Skeletal muscle tissue (tissue), 4 donors: ENCODE data around the gene TMCC2. TPM values are rescaled to one million over a fixed set of nuclear protein-coding genes. Genes with fewer than 3 reads are reported as not detected.
A peak's percentile ranks its signal among the peaks of the same experiment; 100 is the strongest.

Source experiments
- H3K27ac ChIP-seq: one replicate; pipeline ENCODE4 v1.7.0; 2013; ENCODE audit warnings: mild to moderate bottlenecking, low read depth, low read length, inconsistent platforms
- H3K27me3 ChIP-seq, 3 donors: one replicate each; pipeline ENCODE4 v1.7.0; 2013; ENCODE audit warnings: low read length in 3 of 3; ENCODE audit not compliant: control insufficient read depth in 3 of 3, insufficient read depth in 3 of 3
- H3K36me3 ChIP-seq, 3 donors: one replicate each; pipeline ENCODE4 v1.7.0; 2013; ENCODE audit warnings: low read length in 3 of 3; ENCODE audit not compliant: control insufficient read depth in 3 of 3, insufficient read depth in 3 of 3
- H3K4me1 ChIP-seq, 3 donors: one replicate each; pipeline ENCODE4 v1.7.0; 2013; ENCODE audit warnings: low read length in 3 of 3, mild to moderate bottlenecking in 3 of 3; ENCODE audit not compliant: control insufficient read depth in 3 of 3, insufficient read depth in 3 of 3
- H3K4me3 ChIP-seq, 3 donors: one replicate each; pipeline ENCODE4 v1.7.0; 2013; ENCODE audit warnings: low read length in 3 of 3
- H3K9ac ChIP-seq, 3 donors: one replicate each; pipeline ENCODE4 v1.7.0; 2013; ENCODE audit warnings: low read length in 3 of 3, mild to moderate bottlenecking in 3 of 3, moderate library complexity in 2 of 3, low read depth in 1 of 3
- H3K9me3 ChIP-seq, 3 donors: one replicate each; pipeline ENCODE4 v1.7.0; 2013; ENCODE audit warnings: low read length in 3 of 3; ENCODE audit not compliant: control insufficient read depth in 3 of 3
- total RNA-seq: library from RNA; depleted of rRNA; stranded (reverse); fragments of >200 nt; gene quantifications from one replicate; pipeline ENCODE4 v1.2.3, GENCODE V29; 2014
- donor health status: Osteomylitis.

TMCC2 gene
- total RNA-seq, 1 donor from 2014 or later: 15.1 TPM

DNA sequence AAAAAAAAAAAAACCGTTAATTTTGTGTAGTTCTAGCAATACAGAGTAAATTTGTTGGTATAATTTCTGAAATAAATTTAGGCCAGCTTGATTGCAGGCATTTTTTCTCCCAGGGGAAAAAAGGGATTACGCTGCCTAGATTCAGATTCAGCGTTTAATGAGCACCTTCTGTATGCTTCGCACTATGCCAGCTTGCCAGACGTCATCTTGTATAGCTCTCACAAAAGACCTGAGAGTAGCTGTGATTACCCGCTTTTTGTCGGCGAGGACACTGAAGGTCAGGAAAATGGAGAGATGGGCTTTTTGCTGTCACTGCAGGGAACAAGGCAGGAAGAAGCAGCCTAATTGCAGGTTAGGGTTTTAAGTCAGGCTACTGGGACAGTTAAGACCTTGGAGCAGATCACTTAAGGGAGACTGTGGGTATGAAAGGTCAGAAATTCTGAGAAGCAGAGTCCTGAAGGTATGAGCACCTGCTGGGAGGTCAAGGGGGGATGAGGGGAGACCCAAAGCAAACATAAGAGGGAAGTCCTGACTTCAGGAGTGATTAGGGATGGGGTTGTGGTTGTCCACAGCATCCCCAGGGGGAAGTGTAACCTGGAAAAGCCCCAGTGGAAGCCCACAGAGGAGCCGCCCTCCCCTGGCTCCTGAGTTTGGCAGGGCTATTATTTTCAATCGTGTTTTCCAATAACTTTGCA lies 39.0 kb downstream of the TMCC2 start:
- Histone ChIP-seq H3K27me3 (no peaks in the 10 kb centered on the region), H3K9me3 (no peaks in the 10 kb centered on the region), H3K4me1 (peaks cover 34 to 49% (median 42%) of the 10 kb centered on the region in 3 donors), H3K36me3 (peaks cover 12 to 19% (median 15%) of the 10 kb centered on the region in 3 donors), H3K9ac (peak overlapping the region in 1 of 3 donors; percentile 50), H3K27ac (no peak overlapping the region), H3K4me3 (no peak overlapping the region)

DNA sequence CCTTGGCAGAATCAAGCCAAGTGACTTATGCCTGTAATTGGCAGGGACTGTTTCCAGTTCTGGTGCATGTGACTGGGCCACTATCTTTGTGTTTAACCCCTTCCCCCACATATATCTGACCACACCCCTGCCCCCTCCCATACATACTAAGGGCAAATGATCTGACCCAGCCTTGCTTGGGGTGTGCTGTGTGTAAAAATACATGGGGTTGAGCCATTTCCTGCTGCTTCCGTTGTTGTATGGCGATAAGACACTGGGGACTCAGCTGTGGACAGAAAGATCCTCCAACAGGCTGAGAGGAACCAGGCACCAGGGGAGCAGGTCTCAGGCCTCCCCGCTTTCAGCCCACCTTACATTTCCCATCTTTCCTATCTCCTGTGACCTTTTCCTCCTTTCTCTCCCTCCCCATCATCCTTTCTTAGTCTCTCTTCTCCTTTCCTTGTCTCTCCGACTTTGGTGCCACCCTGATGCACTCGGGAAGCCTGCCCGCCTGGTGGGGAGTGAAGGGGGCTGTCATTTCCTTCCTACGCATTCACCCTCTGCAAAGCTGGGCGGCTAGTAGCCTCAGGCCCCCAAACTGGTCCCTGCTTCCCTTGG lies 39.7 kb downstream of the TMCC2 start:
- peak overlapping the region in 1 of 3 donors; percentile 50 for H3K9ac ChIP-seq
- H3K27ac ChIP-seq: no peak overlapping the region
- H3K27me3 ChIP-seq: no peaks in the 10 kb centered on the region
- no peak overlapping the region for H3K4me3 ChIP-seq
- peaks cover 17 to 25% (median 22%) of the 10 kb centered on the region in 3 donors for H3K36me3 ChIP-seq
- no peaks in the 10 kb centered on the region for H3K9me3 ChIP-seq
- H3K4me1 ChIP-seq: peaks cover 32 to 49% (median 42%) of the 10 kb centered on the region in 3 donors

DNA sequence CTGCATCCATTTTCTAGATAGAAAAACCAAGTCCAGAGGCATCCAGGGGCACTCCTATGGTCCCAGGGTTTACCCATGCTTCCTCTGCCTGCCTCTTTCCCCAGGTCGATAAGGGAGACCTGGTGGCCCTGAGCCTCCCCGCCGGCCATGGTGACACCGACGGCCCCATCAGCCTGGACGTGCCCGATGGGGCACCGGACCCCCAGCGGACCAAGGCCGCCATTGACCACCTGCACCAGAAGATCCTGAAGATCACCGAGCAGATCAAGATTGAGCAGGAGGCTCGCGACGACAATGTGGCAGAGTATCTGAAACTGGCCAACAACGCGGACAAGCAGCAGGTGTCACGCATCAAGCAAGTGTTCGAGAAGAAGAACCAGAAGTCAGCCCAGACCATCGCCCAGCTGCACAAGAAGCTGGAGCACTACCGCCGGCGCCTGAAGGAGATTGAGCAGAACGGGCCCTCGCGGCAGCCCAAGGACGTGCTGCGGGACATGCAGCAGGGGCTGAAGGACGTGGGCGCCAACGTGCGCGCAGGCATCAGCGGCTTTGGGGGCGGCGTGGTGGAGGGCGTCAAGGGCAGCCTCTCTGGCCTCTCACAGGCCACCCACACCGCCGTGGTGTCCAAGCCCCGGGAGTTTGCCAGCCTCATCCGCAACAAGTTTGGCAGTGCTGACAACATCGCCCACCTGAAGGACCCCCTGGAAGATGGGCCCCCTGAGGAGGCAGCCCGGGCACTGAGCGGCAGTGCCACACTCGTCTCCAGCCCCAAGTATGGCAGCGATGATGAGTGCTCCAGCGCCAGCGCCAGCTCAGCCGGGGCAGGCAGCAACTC lies 41.3 kb downstream of the TMCC2 start:
- no peak overlapping the region for H3K4me3 ChIP-seq
- peaks cover 19 to 28% (median 23%) of the 10 kb centered on the region in 3 donors for H3K36me3 ChIP-seq
- H3K9me3 ChIP-seq: no peaks in the 10 kb centered on the region
- no peak overlapping the region for H3K27ac ChIP-seq
- H3K4me1 ChIP-seq: peaks cover 33 to 61% (median 46%) of the 10 kb centered on the region in 3 donors
- H3K9ac ChIP-seq: no peak overlapping the region
- H3K27me3 ChIP-seq: no peaks in the 10 kb centered on the region

DNA sequence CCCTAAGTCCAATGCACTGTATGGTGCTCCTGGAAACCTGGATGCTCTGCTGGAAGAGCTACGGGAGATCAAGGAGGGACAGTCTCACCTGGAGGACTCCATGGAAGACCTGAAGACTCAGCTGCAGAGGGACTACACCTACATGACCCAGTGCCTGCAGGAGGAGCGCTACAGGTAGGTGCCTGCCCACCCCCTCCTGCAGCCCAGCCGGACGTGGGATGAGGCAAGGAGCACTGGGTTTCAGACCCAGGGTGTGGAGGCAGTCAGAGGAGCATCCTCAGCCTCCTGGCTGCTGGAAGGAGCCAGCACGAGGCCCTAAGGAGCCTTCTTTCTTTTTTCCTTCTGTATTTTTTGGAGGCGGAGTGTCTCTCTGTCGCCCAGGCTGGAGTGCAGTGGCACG lies 42.0 kb downstream of the TMCC2 start:
- Histone ChIP-seq H3K36me3 (peaks cover 19 to 28% (median 23%) of the 10 kb centered on the region in 3 donors), H3K4me1 (peaks cover 33 to 65% (median 48%) of the 10 kb centered on the region in 3 donors), H3K27me3 (no peaks in the 10 kb centered on the region), H3K9ac (no peak overlapping the region), H3K27ac (peak overlapping the region; percentile 87), H3K4me3 (no peak overlapping the region), H3K9me3 (no peaks in the 10 kb centered on the region)

DNA sequence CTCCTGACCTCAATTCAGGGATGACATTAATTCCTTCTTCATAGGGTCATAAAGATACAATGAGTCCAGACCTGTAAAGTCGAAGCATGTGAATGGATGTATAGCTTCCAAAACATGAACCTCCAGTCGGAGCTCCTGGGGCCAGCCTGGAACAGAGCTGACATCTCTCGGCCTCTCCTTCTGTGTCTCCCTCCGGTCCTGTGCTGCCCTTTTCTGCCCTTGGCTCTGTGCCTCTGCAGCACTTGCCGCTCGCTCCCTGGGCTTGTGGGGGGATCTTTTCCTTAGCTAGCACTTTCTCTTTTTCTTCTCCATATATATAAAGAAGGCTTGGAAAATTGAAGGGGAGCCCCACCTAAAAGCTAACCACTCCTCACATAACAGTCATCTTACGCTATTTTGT lies 42.5 kb downstream of the TMCC2 start:
- no peaks in the 10 kb centered on the region for H3K9me3 ChIP-seq
- H3K4me3 ChIP-seq: no peak overlapping the region
- peak overlapping the region in 2 of 3 donors; percentile 10 to 24 for H3K9ac ChIP-seq
- peaks cover 33 to 66% (median 52%) of the 10 kb centered on the region in 3 donors for H3K4me1 ChIP-seq
- H3K36me3 ChIP-seq: peaks cover 19 to 28% (median 23%) of the 10 kb centered on the region in 3 donors
- no peaks in the 10 kb centered on the region for H3K27me3 ChIP-seq
- peak overlapping the region; percentile 87 for H3K27ac ChIP-seq

GRCh38 chr1:205270764-205271163 lies 43.0 kb downstream of the TMCC2 start:
- Histone ChIP-seq H3K27ac (peak overlapping the region; percentile 87), H3K4me3 (peak overlapping the region in 2 of 3 donors; percentile 54 to 57), H3K4me1 (peaks cover 33 to 70% (median 53%) of the 10 kb centered on the region in 3 donors), H3K36me3 (peaks cover 19 to 28% (median 23%) of the 10 kb centered on the region in 3 donors), H3K9ac (peak overlapping the region in 2 of 3 donors; percentile 24 to 68), H3K9me3 (no peaks in the 10 kb centered on the region), H3K27me3 (no peaks in the 10 kb centered on the region)

GRCh38 chr1:205271277-205271676 lies 43.5 kb downstream of the TMCC2 start:
- no peaks in the 10 kb centered on the region for H3K27me3 ChIP-seq
- H3K9me3 ChIP-seq: no peaks in the 10 kb centered on the region
- peak overlapping the region in 2 of 3 donors; percentile 24 to 68 for H3K9ac ChIP-seq
- H3K4me1 ChIP-seq: peaks cover 33 to 70% (median 53%) of the 10 kb centered on the region in 3 donors
- H3K4me3 ChIP-seq: peak overlapping the region in 2 of 3 donors; percentile 54 to 57
- H3K27ac ChIP-seq: peak overlapping the region; percentile 87
- peaks cover 19 to 28% (median 23%) of the 10 kb centered on the region in 3 donors for H3K36me3 ChIP-seq

DNA sequence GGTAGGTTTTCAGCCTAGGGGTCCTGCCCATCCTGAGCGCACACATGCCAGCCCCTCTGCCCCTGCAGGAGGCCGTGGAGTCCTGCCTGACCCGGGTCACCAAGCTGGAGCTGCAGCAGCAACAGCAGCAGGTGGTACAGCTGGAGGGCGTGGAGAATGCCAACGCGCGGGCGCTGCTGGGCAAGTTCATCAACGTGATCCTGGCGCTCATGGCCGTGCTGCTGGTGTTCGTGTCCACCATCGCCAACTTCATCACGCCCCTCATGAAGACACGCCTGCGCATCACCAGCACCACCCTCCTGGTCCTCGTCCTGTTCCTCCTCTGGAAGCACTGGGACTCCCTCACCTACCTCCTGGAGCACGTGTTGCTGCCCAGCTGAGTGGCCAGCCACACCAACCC lies 44.0 kb downstream of the TMCC2 start:
- Histone ChIP-seq H3K36me3 (peaks cover 19 to 28% (median 23%) of the 10 kb centered on the region in 3 donors), H3K9ac (peak overlapping the region in 2 of 3 donors; percentile 24 to 68), H3K4me3 (peak overlapping the region in 1 of 3 donors; percentile 13), H3K27me3 (no peaks in the 10 kb centered on the region), H3K4me1 (peaks cover 32 to 68% (median 50%) of the 10 kb centered on the region in 3 donors), H3K9me3 (no peaks in the 10 kb centered on the region), H3K27ac (peak overlapping the region; percentile 87)

- no peaks in the 10 kb centered on the region for H3K27me3 ChIP-seq
- no peak overlapping the region for H3K9ac ChIP-seq
- H3K4me1 ChIP-seq: peaks cover 24 to 61% (median 43%) of the 10 kb centered on the region in 3 donors
- H3K27ac ChIP-seq: no peak overlapping the region
- H3K9me3 ChIP-seq: no peaks in the 10 kb centered on the region
- no peak overlapping the region for H3K4me3 ChIP-seq
- H3K36me3 ChIP-seq: peaks cover 19 to 28% (median 23%) of the 10 kb centered on the region in 3 donors
These were observed 44.8 kb downstream of the TMCC2 start for GRCh38 chr1:205272536-205272935.
